Ammon's horn (tissue), 1 donor: ENCODE measurements around the gene NR2C2.
A peak's percentile ranks its signal among the peaks of the same experiment; 100 is the strongest.
"Not testable (repeated sequence)": the region's sequence is repeated elsewhere in the genome, so short reads cannot be mapped to it uniquely, and the experiment has no call there.

ENCODE experiments used
- DNase-seq: peaks from one replicate; pipeline ENCODE4 v3.0.0-alpha.2; 2016; ENCODE audit warnings: low spot score

NR2C2 gene

DNA sequence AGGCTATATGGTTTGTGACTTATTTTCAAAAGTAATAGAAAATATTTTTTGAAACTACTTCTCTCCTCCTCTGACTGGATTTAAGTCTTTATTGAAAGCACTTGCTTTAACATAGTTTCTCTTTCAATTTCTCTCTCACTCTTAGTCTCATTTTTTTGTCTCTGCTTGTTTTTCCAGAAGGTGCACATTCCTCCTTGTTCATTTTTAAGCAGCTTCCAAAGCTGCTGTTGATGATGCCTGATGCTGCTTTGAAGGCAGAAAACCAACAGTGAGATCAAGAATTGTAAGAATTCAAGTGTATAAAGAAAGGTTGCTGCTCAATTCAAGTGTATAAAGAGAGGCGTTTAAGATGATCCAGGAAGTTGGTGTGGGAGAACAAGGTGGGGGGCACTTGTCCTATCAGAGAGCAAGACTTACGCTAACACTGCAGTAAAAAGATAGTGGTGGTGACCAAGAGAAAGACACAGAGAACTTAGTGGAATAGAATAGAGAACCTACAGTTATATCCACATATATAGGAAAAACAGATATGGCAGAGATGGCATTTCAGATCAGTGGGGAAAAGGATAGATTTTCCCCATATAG lies 12.1 kb downstream of the NR2C2 start:
- no peak for DNase-seq

DNA sequence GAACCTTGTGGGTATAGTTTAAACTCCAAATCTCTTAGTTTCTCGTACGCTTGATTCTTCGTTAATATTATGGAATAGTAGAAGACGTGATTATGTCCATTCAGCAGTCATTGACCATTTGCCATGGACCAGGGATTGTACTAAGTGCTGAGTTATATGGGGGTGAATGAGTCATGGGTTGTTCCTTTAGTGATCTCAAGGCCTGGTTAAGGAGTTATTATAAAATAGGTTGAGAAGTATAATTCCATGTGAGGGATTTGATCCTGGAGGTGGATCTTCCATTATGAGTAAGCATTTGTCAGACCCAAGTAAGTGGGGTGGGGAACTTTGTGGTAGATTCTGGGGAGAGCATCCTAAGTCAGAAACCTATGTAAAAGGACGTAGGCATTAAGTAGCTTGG lies 15.4 kb downstream of the NR2C2 start:
- DNase-seq: no peak

DNA sequence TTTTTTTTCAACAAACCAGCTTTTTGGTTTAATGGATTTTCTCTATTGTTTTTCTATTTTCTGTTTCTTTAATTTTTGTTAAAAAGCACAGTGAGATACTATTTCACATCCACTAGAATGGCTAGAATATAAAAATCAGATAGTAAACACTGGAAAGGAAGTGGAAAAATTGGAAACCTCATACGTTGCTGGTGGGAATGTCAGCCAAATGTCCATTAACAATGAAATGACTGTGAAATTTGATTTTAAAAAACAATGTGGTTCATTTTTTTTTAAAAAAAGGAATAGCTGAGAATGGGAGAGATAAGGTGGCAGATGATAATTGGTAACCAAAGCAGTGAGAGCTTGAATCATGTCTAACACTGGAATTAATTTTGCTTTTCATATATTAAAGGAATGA lies 19.9 kb downstream of the NR2C2 start:
- DNase-seq: no peak

DNA sequence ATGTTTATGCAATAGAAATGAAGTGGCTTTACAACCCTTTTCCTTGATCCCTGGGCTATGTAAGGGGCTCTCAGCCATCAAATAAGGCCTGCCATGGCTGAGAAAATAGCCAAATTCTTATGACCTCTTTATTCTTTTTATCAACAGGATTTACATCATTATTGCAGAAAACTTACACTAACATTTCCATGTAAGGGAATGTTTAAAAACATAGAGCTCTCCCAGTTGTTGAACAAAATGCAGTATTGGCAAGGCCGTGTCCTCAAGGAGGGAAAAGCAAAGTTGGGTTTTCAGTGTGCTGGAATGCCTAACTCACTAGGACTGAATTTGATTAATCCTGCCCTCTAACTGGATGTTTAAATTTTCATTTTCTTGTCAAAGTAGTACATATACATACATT lies 22.3 kb downstream of the NR2C2 start:
- no peak for DNase-seq

DNA sequence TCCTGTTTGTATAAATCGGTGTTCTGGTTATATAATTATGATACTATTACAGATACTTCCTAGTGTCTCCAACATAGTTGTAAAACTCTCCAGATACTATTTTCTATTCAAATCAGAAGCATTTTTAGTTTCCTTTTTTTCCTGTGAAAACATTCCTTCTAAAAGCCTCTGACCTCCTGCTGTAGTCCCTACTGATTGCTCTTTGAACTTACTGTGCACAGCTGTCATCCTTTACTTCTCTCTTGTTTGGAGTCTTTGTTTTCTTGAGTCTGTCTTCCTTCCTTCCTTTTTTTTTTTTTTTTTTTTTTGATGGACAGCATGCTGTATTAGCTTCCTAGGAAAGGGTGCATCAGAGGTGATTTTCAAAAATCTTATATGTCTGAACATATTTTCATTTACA lies 28.9 kb downstream of the NR2C2 start:
- no peak for DNase-seq

DNA sequence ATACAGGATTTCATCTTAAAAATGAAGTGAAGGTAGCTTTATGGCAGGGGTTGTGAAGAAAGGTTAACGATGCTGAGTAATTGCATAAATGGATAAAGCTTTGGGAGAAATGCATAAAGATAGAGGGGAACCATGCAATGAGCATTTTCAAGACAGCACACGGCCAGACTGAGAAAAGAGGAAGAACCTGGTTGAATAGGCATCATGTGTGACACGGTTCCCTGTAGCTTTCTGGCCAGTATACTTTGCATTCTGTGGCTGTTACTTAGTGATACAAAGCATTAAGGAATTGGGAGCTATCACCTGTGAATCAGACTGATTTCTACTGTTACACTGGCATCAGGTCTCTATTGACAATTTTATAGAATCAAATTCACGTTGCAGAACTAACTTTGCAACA lies 33.3 kb downstream of the NR2C2 start:
- DNase-seq: peak; percentile 8

DNA sequence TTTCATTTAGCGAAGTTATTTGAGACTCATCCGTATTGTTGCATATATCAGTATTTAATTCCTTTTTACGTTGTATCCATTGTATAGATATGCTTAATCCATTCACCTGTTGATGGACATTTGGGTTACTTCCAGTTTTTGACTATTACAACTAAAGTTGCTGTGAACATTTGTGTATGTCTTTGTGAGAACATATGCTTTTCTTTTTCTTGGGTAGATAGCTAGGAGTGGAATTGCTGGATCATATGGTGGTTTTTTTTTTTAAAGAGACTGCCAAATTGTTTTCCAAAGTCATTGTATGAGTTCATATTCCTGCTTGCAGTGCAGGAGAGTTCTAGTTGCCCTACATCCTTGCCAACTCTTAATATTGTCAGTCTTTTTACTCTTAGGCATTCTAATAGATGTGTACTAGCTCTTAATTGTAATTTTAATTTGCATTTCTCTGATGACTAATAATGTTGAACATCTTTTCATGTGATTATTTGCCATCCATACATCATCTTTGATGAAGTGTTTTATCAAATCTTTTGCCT lies 37.3 kb downstream of the NR2C2 start:
- no peak for DNase-seq

DNA sequence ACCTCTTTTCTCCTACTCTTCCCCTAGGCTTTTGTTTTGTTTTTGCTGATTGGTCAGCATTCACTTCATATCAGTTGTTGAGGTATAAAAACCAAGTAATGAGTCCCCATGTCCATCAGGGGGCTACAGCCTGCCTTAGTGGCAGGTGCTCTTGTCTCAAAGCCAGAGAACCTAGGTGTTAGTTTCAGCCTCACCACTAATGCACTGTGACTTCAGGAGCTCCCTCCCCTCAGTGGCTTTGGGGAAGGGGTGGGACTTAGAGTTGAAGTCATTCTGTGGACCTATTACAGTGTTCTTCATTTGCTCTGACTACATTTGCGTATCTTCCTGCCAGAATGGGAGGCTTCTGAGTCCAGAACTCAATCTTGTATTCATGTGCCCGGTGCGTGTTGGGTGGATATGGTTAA lies 41.6 kb downstream of the NR2C2 start:
- no peak for DNase-seq

DNA sequence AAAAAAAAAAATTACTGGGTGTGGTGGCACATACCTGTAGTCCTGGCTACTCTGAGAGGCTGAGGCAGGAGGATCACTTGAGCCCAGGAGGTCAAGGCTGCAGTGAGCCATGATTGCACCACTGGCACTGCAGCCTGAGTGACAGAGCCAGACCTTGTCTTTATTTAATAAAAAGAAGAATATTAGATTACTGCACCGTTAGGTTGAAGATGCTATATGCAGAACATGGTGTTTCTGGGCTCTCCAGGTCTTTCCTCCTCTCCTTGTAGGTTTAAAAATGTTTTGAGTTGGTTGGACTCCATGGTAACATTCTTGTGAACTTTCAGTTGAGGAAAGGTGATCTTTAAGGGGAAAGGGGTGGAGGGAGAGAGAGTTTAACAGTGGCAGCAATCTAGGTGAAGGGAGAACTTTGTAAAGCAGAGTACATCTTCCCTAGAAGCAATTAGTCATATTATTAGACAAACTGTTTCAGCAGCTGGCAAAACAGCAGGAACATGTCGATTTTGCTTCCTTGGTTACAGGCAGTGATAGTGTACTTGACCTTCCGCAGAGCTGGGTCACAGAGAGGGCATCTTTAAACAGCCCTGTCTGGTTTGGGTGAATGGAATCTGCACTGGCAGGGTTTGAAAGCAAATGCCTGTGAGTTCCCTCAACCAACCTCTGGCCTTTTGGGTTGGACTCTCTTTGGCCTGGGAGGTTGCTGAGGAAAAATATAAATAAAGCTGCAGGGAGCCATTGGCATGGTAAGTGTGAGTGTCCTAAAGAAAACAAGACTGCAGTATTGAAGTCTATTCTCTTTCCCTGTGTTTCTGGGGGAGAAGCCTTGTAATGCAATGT lies 42.8 kb downstream of the NR2C2 start:
- no peak for DNase-seq

DNA sequence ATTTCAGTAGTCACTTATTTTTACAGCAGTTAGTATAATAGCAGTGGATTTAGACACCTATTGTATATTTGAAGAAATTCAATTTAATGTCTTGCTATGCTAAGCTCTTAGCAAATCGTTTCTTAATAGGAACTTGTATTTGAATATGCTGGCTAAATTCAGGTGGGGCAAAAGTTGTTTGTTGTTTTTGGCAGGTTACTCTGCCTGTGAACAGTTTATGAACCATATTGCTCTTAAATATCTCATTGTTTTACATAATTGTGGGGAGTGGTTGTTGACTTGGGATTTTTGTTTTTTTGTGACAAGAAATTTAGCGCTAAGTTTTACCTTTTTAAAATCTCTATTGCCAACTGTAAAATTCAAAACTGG lies 43.4 kb downstream of the NR2C2 start:
- no peak for DNase-seq

DNA sequence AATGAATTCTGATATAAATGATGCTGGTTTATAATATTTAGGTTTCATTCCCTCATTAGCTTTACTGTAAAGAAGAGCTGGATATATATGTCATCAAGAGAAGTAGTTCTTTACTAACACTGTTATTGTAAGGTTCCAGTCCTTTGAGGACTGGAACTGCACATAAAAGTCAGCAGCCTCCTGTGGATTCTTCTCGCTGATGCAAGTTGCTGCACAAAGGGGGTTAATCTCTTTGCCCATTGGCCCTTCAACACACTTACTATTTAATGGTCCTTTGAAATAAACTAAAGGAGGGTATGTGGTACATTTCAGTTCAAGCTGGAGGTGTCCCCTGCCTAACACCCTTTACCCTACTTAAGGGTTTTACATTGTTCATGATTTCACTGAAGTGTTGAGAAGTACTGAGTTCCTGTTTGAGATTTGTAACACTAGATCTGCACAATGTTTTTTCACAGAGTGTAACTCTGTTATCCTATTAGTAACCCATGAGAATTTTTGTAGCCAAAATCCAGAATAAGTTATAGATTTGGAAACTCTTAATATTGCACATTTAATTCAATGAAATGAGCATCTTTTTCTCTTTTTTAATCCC lies 43.9 kb downstream of the NR2C2 start:
- DNase-seq: no peak

DNA sequence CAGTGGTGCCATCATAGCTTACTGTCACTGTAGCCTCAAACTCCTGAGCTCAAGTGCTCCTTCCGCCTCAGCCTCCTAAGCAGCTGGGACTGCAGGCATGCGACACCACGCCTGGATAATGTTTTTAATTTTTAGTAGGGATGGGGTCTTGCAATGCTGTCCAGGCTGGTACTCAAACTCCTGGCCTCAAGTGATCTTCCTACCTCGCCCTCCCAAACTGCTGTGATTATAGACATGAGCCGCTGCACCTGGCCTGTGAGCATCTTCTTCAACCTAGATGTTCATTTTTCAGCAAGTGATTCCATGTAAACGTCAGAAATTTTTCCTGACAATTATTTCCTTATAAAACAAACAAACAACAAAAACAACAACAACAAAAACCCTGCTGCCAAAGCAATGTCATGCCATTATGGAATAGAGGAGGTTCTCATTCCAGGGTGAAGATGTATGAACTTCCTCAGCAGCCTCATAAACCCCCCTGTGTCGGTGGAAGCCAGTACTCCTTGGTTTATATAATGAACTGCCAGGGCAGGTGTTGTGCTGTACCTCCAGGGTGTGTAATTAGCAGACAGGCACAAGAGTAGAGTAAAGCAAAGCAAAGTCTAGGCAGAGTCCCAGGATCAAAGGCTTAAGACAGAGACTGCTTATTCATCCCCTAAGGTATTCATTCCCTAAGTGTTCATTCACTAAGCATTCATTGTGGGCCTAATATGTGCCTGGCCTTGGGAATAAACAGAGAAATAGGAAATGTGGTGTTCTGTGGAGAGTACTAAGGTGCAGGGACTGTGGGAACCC lies 44.6 kb downstream of the NR2C2 start:
- no peak for DNase-seq

DNA sequence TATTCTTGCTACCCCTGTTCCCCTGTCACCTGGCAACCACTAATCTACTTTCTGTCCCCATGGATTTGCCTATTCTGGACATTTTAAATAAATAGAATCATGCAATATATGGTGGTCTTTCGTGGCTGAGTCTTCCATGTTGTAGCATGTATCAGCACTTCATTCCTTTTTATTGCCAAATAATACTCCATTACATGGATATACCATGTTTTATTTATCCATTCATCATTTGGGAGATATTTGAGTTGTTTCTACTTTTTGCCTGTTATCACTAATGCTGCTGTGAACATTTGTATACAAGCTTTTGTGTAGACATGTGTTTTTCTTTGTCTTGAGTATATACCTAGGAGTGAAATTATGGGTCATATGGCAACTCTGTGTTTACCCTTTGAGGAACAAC lies 50.6 kb downstream of the NR2C2 start:
- no peak for DNase-seq

DNA sequence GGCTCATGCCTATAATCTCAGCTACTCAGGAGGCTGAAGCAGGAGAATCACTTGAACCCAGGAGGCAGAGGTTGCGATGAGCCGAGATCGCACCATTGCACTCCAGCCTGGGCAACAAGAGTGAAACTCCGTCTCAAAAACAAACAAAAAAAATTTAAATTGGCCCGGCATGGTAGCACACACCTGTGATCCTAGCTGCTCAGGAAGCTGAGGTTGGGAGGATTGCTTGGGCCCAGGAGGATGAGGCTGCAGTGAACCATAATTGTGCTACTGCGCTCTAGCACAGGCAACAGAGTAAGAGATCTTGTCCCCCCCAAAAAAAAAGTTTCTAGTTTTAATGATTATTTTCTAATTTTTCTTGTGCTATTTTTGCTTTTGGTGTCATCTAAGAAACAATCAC lies 51.8 kb downstream of the NR2C2 start:
- DNase-seq: not testable (repeated sequence)

DNA sequence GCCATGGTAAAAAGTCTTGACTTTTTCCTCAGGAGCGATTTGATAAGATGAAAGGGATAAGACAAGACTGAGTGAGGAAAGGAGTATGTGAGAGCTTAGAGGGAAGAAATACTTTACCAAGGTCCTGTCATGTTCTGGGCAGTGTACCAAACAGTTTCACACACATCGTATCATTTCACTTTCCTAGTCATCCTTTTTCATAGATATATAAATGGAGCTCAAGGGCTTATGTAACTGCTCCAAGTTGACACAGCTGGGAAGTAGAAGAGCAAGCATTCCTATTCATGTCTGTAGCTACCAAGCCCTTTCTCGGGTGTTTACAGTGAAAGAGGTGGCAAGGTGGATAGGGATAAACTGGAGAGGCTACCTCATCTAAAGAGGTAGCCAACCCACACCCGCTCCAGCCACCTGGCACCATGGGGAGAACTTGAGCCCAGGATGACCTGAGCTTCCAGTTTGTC lies 60.3 kb downstream of the NR2C2 start:
- DNase-seq: no peak

DNA sequence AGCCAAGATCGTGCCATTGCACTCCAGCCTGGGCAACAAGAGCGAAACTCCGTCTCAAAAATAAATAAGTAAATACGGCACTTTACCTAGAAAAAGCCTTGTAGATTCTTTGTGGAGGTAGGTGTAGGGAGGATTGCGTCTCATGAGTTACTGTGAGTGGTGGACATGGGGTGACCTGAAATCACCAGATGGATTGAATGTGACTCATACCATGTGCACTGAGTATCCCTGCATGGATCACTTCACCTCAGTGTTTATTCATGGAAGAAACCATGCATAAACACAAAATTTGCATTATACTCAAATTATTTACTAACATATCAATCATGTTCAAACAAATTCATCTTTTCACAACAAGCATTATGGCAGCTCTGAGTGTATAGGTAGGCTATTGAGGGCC lies 61.8 kb downstream of the NR2C2 start:
- no peak for DNase-seq

DNA sequence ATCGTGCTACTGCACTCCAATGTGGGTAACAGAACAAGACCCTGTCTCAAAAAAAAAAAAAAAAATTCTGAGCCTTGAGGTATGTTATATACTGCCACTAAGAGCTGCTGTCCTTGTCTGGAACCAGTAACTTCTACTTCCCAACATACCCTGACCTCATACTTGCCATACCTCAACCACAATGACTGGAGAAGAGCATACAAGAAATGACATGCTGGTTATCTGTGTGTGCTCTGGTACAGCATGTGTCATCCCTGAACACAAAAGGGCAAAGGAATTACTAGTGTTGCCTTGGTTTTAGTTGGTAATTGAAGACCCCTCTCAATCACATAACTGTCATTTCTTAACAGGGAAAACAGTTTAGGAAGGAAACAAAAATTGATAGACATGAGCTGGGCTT lies 63.3 kb downstream of the NR2C2 start:
- no peak for DNase-seq

DNA sequence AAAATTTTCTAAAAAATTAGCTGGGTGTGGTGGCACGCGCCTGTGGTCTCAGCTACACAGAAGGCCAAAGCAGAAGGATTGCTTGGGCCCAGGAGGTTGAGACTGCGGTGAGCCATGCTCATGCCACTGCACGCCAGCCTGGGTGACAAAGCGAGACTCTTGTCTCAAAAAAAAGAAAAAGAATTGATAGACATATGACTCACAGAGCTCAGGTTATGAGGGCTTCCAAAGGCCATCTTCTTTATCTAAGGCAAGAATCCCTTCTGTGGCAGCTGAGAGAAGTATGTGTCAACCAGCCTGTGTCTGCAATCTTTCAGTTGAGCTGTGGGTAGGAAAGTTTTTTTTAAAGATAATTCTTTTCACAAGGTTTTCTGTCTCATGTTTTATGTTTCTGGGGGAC lies 63.8 kb downstream of the NR2C2 start:
- DNase-seq: no peak

DNA sequence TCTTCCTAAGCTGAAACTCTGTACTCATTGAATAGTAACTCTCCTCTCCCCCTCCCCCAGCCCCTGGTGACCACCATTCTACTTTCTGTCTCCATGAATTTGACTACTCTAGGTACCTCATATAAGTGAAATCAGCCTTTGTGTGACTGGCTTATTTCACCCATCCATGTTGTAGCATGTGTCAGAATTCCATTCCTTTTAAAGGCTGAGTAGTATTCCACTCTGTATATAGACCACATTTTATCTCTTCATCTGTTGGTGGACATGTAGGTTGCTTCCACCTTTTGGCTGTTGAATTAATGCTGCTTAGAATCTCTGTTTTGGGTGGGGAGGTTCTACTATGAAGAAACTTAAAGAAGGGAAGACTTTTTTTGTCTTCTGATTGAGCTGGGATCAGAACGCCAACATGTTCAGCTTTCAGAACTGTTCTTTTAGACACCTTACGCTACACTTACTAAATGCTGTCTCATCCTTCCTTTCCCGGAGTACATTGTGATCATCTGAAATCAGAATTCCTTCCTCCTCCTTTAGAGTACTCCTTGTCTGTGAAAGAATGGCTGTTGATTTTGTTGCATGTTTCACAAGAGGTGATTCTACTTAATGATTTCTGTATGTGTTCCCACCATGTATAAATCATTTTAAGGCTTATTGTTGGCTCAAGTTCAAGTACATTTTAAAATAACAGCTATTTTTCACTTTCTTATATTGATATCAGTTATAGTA lies 67.4 kb downstream of the NR2C2 start:
- no peak for DNase-seq

DNA sequence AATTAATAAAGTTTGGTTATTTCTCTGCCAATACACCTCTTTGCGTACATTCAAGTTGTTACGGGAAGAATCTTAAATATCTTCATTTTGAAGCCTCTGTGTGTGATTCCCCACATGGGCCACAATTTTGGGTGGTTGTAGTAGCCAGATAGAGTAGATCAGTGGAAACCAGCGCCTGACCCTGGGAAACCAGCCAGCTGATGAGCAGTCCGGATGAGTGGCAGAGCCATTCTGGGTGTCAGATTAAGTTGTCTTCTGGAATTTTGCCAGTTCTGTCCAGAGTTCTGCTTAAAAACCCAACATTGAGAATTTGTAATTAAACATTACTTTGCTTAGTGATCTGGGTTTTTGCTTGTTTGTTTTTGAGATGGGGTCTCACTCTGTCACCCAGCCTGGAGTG lies 68.1 kb downstream of the NR2C2 start:
- DNase-seq: no peak

DNA sequence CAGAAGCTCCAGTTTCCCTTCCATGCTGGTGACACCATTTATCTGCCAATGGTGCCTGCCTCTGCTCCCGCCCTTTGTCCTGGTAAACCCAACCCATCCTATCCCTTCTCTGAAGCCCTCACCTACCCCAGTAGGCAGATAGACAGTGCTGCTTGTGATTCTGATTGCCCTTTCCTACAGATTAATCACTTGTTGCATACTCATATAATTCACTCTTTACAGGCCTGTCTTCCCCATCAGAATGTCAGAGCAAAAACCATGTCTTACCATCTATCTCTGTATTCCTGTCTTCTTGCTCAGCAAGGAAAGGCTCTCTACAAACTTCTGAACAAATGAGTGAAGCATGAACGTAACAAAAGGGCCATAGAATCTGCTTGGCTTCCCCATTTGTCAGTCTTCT lies 69.8 kb downstream of the NR2C2 start:
- no peak for DNase-seq

DNA sequence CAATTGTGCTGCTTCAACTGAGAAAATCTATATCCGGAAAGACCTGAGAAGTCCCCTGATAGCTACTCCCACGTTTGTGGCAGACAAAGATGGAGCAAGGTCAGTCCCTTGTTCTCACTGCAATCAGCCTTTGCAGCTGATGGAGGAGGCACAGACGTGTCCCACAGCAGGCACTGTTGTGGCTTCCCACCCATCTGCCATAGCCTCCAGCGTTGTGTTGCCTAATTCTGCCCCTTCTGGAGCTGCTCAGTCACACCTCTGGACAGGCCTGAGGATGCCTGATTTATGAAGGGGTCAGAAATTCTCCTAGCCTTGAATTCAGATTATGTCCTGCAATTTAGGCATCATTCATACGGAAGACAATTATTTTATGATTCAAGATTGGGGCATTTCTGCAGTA lies 75.9 kb downstream of the NR2C2 start:
- DNase-seq: no peak
